ENCODE measurements around the gene PKD1L1. TPM values are rescaled to one million over a fixed set of nuclear protein-coding genes. Genes with fewer than 3 reads are reported as not detected.

The PKD1L1 gene
- total and polyA plus RNA-seq, 11 donors = 1.1 to 3.7 (median 2.3) TPM

DNA sequence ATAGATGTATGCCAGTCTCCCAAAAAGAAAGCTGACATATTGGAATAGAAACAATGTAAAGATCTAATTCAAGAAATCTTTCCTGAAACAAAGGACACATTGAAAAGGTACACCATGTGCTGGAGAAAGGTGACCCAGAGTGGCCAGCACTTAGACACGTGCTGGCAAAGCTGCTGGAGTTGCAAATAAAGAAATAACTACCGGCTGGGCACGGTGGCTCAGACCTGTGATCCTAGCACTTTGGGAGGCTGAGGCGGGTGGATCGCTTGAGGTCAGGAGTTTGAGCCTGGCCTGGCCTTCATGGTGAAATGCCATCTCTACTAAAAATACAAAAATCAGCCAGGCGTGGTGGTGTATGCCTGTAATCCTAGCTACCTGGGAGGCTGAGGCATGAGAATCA, 35.9 kb downstream of the PKD1L1 start:
- 85 to 96% (median 91%) methylated on average over 6 of the region's 6 CpGs for WGBS, 4 donors
- H3K36me3 ChIP-seq = peaks cover 0 to 8% (median 0%) of the 10 kb centered on the region in 9 donors
- H3K4me1 ChIP-seq = peaks cover 0 to 8% (median 0%) of the 10 kb centered on the region in 12 donors
- DNase-seq = no peak
- intact Hi-C loops (cut with DNase I) = no loop called here
- H3K4me3 ChIP-seq = no peak overlapping the region
- no peaks in the 10 kb centered on the region for H3K9me3 ChIP-seq
- TF ChIP-seq POLR2A (IDR thresholded peaks at IDR 0.05) (no peak), CTCF (IDR thresholded peaks at IDR 0.05) (no peak)
- no peak overlapping the region for H3K27ac ChIP-seq
- H3K27me3 ChIP-seq = no peaks in the 10 kb centered on the region
- ATAC-seq = no peak

DNA sequence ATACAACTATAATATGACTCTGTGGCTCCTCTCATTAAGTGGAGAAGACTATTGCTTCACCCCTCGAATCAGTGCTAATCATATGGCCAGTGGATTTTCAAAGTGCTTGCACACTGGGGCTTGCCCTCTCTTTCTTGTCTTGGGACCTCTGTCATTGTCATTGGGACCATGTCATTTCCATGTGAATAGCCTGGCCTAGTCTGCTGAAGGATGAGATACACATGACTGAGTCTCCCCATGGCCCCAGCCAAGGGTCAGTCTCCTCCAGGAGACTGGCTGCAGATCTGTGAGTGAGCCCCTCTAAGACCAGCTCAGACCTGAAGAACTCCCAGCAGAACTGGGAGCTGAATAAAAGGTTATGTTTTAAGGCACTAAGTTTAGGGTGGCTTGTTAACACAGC, 39.5 kb downstream of the PKD1L1 start:
- 70 to 78% (median 75%) methylated on average over 1 of the region's 1 CpG for WGBS, 4 donors
- intact Hi-C loops (cut with DNase I) = no loop called here
- Histone ChIP-seq H3K9me3 (no peaks in the 10 kb centered on the region), H3K4me1 (peaks cover 0 to 8% (median 0%) of the 10 kb centered on the region in 12 donors), H3K36me3 (peaks cover 0 to 12% (median 0%) of the 10 kb centered on the region in 9 donors), H3K4me3 (no peak overlapping the region), H3K27ac (peak overlapping the region in 1 of 12 donors; percentile 19), H3K27me3 (no peaks in the 10 kb centered on the region)
- ATAC-seq = no peak
- no peak for DNase-seq
- TF ChIP-seq CTCF (IDR thresholded peaks at IDR 0.05) (no peak), POLR2A (IDR thresholded peaks at IDR 0.05) (no peak)

- H3K36me3 ChIP-seq = peaks cover 0 to 14% (median 0%) of the 10 kb centered on the region in 9 donors
- WGBS, 4 donors = 79 to 85% (median 83%) methylated on average over 9 of the region's 9 CpGs
- no peaks in the 10 kb centered on the region for H3K27me3 ChIP-seq
- DNase-seq (no peak), ATAC-seq (no peak)
- TF ChIP-seq POLR2A (IDR thresholded peaks at IDR 0.05) (no peak), CTCF (IDR thresholded peaks at IDR 0.05) (no peak)
- intact Hi-C loops (cut with DNase I) = no loop called here
- peak overlapping the region in 1 of 12 donors; percentile 19 for H3K27ac ChIP-seq
- H3K4me1 ChIP-seq = peaks cover 0 to 8% (median 0%) of the 10 kb centered on the region in 12 donors
- no peaks in the 10 kb centered on the region for H3K9me3 ChIP-seq
- no peak overlapping the region for H3K4me3 ChIP-seq
These were observed 40.2 kb downstream of the PKD1L1 start for GRCh38 chr7:47907981-47908616.

- intact Hi-C loops (cut with DNase I) = no loop called here
- whole genome bisulfite sequencing, 4 donors = 91 to 97% (median 95%) methylated on average over 3 of the region's 3 CpGs
- Histone ChIP-seq H3K4me1 (peaks cover 0 to 8% (median 0%) of the 10 kb centered on the region in 12 donors), H3K9me3 (no peaks in the 10 kb centered on the region), H3K36me3 (peaks cover 0 to 14% (median 0%) of the 10 kb centered on the region in 9 donors), H3K4me3 (no peak overlapping the region), H3K27ac (no peak overlapping the region), H3K27me3 (no peaks in the 10 kb centered on the region)
- ATAC-seq (no peak), DNase-seq (no peak)
- TF ChIP-seq CTCF (IDR thresholded peaks at IDR 0.05) (no peak), POLR2A (IDR thresholded peaks at IDR 0.05) (no peak)
These were observed 41.4 kb downstream of the PKD1L1 start for GRCh38 chr7:47906883-47907282.

All from heart left ventricle (tissue), 16 donors.